ENCODE measurements around the gene PDE1C.

- no peak for TF ChIP-seq CTCF (IDR thresholded peaks at IDR 0.05)
- TF ChIP-seq POLR2A (IDR thresholded peaks at IDR 0.05), result no peak
Measured at GRCh38 chr7:31934551-31934950, 135.7 kb downstream of the PDE1C start.
